GM21825 (cell line): ENCODE data around the gene PNMA6E.

Experiments used
- ATAC-seq: cut with Tn5 transposase; IDR thresholded peaks from one replicate; pipeline ENCODE4 v1.9.1; 2021; ENCODE audit warnings: mild to moderate bottlenecking, moderate library complexity; ENCODE audit not compliant: unreplicated experiment

Gene PNMA6E

DNA sequence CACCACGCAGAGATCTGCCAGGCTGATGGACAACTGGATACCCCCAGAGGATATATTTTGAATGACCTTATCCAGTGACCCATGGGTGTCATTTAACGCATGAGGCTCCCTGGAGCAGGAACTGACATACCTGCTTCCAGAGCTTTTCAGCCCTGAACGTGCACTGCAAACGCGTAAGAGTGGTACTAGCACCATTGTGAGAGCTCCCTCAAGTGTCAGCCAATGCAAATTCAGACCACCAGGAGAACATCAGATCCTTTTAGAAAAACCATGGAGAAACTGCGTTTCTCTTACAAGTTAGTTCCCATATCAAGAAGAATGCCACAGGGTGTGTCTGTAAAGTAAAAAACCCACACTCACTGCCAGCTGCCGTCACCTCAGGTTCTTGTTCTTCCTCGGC lies 37.4 kb upstream of the PNMA6E start:
- ATAC-seq = no peak

DNA sequence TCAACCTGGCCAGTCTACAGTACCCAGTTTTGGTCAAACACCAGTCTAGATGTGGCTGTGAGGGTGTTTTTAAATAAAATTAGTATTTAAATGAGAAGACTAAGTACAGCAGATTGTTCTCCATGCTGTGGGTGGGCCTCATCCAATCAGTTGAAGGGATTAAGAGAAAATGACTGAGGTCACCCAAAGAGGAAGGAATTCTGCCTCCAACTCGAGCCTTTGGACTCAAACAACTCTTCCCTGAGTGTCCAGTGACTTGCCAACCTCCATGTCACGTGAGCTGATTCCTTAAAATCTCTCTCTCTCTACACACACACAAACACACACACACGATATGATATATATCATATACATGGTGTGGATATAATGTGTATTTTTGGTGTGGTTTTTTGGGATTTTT lies 34.7 kb upstream of the PNMA6E start:
- ATAC-seq = no peak

- ATAC-seq = no peak
Measured at GRCh38 chrX:153434801-153435200, 33.7 kb upstream of the PNMA6E start.

- no peak for ATAC-seq
Measured at GRCh38 chrX:153433781-153434285, 32.7 kb upstream of the PNMA6E start.

- ATAC-seq = no peak
Measured at GRCh38 chrX:153433161-153433680, 32.1 kb upstream of the PNMA6E start.

DNA sequence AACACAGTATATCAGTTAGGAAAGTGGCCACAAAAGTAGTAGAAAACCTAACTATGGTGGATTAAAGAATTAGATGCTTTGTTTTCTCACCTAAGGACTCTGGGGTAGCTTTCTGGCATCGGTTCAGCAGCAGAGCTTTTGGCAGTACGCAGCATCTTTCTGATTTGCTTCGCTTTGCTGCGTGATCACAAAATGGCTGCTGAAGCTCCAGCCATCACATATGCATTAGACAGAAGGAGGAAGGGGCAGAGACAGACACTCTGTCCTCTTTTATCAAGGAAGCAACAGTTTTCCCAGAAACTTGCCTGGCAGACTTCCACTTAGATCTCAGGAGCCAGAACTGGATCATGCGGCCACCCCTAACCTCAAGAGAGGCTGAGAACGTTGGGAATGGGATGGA lies 29.6 kb upstream of the PNMA6E start:
- no peak for ATAC-seq

- ATAC-seq = no peak
Measured at GRCh38 chrX:153426204-153426603, 25.1 kb upstream of the PNMA6E start.

- no peak for ATAC-seq
Measured at GRCh38 chrX:153423652-153424051, 22.5 kb upstream of the PNMA6E start.

DNA sequence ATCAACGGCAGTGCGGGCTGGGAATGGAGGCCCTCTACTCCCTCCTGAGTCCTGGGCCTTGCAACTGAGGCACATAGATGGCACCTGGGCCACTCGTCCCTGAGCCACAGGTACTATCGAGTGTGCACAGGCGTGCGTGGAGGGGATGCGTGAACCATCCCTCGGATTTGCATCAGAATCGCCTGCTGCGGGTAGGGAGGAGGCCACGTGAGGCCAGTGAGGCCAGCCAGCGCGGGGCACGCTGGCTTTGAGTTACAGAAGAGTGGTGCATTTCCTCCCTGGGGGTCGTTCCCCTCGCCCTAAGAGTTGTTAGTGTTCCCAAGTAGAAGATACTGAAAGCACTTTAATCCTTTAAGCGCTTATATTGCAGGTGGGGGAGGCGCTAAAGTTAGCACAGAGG lies 20.7 kb upstream of the PNMA6E start:
- ATAC-seq = no peak

DNA sequence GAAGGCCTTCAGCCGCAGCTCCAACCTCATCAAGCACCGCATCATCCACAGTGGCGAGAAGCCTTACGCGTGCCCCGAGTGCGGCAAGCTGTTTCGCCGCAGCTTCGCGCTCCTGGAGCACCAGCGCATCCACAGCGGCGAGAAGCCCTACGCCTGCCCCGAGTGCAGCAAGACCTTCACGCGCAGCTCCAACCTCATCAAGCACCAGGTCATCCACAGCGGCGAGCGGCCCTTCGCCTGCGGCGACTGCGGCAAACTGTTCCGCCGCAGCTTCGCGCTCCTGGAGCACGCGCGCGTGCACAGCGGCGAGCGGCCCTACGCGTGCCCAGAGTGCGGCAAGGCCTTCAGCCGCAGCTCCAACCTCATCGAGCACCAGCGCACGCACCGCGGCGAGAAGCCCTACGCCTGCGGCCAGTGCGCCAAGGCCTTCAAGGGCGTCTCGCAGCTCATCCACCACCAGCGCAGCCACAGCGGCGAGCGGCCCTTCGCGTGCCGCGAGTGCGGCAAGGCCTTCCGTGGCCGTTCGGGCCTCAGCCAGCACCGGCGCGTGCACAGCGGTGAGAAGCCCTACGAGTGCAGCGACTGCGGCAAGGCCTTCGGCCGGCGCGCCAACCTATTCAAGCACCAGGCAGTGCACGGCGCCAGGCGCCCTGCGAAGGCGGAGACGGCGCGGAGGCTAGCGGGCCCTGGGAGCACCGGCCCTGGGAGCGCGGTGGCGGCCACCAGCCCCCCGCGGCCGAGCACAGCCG lies 19.9 kb upstream of the PNMA6E start:
- no peak for ATAC-seq

DNA sequence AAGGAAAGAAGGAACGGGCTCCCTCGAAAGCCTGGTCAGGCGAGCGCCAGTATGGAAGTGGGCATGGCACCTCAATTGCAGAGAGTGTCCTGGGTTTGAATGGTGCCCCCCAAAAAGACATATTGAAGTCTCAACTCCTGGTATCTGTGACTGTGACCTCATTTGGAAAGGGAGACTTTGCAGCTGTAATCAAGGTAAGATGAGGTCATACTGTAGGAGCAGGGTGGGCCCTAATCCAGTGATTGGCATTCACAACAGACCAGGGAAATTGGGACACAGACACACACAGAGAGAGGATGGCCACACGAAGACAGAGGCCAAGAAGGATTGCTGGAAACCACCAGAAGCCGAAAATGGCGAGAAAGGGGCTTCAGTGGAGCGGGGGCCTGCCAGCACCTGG lies 16.5 kb upstream of the PNMA6E start:
- ATAC-seq = no peak

DNA sequence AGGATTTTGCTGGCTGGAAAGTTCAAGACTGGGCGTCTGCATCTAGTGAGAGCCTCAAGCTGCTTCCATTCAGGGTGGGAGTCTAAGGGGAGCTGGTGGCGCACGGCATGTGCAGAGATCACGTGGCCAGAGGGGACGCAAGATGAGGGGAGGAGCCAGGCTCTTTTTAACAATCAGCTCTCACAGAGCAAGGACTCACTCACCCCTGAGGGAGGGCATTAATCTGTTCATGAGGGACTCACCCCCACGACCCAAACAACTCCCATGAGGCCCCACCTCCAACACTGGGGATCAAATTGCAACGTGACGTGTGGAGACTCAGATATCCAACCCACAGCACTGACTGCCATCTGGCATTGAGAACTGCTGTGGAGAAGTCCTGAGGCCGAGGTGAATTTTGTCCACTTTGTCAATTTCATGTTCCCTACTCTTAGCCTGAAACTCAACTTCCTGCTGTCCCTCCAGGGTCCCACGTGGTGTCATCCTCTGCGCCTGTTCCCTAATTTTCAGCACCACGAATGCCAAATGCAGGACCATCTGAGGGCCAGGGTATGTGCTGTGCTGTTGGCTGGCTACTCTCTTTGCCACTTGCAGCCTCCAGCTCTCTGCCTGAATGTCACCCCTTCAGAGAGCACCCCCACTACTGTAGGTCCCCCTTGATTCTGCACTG lies 15.8 kb upstream of the PNMA6E start:
- ATAC-seq = no peak

DNA sequence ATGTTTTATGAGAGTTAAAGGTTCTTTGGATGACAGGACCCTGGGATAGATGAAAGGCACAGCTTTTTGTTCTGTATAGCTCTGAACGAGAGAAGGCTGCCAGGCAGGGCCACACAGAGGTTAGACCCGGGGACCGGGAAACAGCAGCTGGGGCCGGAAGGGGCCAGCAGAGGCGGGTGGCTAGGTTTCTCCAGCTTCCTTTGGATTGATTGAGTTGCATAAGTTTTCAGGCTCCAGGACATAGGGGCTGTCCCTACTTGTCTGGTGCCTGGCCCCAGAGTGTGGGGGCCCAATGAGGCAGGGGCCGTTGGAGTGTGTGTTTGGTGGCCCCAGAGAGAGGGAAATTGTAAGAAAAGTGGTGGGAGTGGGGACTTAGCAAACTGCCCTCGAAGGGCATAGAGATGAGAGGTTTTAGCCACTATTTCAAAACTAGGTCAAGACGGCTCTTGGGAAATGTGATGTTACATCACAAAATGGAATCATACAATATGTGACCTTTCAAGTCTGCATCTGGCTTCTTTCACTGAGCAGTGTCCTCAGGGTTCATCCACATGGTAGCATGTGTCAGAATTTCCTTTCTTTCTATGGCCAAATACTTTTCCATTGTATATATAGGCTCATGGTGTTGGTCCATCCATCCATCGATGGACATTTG lies 13.8 kb upstream of the PNMA6E start:
- no peak for ATAC-seq

DNA sequence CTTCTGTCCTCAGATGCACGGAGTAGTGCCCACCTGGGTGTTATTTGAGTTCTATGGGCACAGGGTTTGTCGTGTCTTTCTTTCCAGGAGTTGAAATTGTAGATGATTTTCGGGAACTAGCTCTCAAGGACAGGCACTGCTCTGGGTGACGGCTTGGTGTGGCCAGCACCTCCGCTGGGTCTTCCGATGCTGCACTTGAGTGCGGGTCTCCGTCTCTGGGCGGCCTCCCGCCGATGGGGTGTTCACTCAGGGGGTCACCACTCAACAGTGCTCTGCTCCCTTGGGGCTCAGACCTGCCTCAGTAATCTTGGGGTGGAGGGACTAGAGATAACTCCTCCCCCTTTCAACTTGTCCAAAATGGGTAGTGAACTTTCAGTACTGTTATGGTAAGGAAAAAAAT lies 12.6 kb upstream of the PNMA6E start:
- ATAC-seq = no peak

DNA sequence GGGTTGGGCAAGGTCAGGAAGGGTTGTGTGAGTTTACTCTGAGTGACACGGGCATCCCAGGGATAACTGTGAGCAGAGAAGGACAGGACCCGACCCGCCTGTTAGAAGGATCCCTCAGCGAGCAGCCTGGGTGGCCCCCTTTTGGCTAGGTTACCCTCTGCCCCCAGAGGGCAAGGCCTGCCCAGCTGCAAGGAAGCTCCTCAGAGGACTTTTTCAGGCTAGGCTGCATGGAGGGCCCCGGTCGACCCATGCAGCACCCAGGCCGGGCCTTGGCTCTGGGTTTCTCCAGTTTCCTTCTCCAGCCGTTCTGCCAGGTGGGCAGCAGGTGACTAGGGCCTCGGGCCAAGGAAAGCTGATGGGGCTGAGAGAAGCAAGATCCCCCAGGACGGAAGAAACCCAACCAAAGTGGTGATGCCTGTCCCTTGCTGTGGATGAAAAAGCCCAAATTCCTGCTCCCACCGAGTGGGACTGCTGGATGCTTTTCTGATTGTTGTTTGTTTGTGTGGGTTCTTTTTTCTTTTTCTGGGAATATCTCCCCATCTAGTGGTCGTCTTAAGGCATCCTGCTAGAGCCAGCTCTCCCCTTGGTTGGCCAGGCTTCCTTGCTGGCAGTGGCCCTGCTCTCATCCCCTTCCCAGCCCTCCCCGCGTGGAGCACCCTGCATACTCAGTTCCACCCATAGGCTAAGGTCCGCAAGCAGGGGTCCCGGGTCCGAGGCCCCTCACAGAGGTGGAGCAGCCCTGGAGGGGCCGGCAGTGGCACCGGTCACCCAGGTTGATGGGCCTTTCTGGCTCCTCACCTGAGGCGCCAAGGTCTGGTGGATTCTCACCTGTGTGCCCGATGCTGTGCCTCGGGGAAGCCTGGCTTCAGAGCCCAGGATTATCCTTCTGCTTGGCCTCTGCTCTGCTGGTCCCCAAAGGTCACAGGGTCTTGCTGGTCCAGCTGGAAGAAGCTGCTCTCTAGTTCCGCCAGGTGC lies 11.9 kb upstream of the PNMA6E start:
- ATAC-seq = no peak

DNA sequence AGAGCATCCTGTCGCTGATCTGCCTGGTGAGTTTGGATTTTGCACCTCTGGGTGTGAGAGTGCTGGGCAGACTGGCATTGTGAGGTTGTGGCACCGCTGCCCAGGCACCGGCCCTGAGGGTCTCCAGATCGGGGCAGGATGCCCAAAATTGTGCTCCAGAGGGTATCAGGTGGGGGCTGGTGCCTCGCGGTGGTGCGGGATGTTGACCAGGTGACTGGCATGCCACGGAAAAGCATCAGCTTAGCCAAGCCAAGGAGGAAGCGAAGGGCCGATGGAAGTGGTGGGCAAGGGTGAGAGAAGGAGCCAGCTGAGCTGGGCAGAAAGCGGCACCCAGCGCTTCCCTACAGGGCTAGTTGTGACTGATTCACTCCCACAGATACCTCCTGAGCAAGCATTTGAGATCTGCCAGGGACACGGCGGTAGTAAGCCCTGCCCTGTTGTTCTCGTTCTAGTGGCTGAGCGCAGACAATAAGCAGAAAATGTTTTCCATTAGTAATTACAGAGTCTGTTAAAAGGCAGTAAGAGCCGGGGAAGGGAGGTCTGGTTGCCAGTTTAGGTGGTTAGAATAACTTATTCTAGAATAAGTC lies 10.9 kb upstream of the PNMA6E start:
- ATAC-seq = no peak

DNA sequence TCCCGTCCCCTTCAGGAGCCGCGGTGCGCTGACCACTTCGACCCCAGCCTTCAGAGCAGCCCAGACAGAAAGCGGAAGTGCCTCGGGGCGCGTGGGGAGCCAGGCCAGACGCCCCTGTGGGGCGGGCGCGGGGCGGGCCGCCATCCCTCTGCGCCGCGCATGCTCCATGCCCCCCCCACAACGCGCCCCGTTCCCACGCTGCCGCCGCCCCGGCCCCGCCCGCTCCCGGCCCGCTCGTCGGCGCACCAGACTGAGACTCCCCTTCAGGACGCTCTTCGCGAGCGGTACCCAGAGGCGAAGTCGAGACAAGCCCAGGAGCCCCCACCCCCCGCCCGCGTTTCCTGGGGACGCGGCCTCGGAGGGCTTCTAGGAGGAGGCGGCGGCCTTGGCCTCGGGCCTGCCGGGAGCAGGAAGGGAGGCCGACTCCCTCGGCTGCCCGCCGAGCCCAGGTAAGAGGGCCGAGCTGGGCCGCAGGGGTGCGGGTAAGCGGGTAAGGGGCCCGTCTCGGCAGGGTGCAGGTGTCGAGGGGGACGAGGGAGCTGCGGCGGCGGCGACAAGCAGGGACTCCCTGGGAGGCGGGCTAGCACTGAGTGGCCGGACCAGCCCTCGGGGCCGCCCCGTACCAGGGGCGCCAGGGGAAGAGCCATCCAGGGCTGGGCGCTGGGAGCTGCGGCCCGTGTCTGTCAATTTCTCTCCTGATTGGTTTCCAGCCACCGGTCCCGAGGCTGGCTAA lies 10.3 kb upstream of the PNMA6E start, which contains the start of gene ZFP92:
TSS of gene ZFP92 (plus strand) at position 218 of the 733 bp plus-strand sequence. CDS start 6,851 bp downstream, outside the sequence.
- peak; percentile 49 for ATAC-seq

DNA sequence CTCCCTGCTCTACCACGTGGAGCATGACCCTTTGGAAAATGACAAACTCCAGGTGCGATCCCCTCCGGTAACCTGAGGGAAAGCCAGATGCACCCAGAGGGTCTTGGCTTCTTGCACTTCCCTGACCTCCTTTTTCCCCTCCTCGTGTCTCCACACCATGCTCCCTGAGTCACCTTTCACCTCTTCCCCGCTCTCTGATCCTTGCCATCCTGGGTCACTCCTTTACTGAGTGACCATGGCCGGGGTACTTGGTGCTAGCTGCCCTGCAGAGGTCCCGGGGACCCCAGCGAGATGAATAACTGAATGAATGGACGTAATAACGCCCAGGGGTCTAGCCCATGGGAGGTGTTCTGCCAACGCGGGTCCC lies 9.7 kb upstream of the PNMA6E start:
- ATAC-seq = no peak

GRCh38 chrX:153410373-153410772 lies 9.2 kb upstream of the PNMA6E start:
- ATAC-seq = no peak
